Measurements from ENCODE around the gene OR8B8. TPM values are rescaled to one million over a fixed set of nuclear protein-coding genes. Genes with fewer than 3 reads are reported as not detected.

The OR8B8 gene
- total RNA-seq, 2 donors from 2014 or later: not detected

- intact Hi-C loops (cut with DNase I): no loop called here
- no peak for DNase-seq (ENCODE audit: low spot score)
- H3K27me3 ChIP-seq (replicated peaks; ENCODE audit: insufficient read depth): no peaks in the 10 kb centered on the region
- 83% methylated on average over 3 of the region's 3 CpGs for WGBS
- no peak overlapping the region for H3K4me3 ChIP-seq
- TF ChIP-seq POLR2A (IDR thresholded peaks at IDR 0.05): no peak
- TF ChIP-seq POLR2AphosphoS5 (IDR thresholded peaks at IDR 0.05): no peak
- TF ChIP-seq, protein P1, sequence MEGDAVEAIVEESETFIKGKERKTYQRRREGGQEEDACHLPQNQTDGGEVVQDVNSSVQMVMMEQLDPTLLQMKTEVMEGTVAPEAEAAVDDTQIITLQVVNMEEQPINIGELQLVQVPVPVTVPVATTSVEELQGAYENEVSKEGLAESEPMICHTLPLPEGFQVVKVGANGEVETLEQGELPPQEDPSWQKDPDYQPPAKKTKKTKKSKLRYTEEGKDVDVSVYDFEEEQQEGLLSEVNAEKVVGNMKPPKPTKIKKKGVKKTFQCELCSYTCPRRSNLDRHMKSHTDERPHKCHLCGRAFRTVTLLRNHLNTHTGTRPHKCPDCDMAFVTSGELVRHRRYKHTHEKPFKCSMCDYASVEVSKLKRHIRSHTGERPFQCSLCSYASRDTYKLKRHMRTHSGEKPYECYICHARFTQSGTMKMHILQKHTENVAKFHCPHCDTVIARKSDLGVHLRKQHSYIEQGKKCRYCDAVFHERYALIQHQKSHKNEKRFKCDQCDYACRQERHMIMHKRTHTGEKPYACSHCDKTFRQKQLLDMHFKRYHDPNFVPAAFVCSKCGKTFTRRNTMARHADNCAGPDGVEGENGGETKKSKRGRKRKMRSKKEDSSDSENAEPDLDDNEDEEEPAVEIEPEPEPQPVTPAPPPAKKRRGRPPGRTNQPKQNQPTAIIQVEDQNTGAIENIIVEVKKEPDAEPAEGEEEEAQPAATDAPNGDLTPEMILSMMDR (IDR thresholded peaks at IDR 0.05): no peak
- H3K9me3 ChIP-seq: no peaks in the 10 kb centered on the region
- no peaks in the 10 kb centered on the region for H3K36me3 ChIP-seq
- H3K27ac ChIP-seq: no peak overlapping the region
- H3K4me1 ChIP-seq (replicated peaks): no peaks in the 10 kb centered on the region
These were observed 51.1 kb downstream of the OR8B8 start for GRCh38 chr11:124394408-124394807.

Other genes with a start within 250 kb of the OR8B8 start
- gene OR8G1, start 204.6 kb downstream of the OR8B8 start, total RNA-seq: not detected
- gene OR8G5, start 189.3 kb downstream of the OR8B8 start, total RNA-seq: 1 to 10 TPM in 1 of 2 donors, not detected in 1; 3.0 TPM
- gene OR8D1, start 131.7 kb downstream of the OR8B8 start, total RNA-seq: not detected
- not detected for gene OR8D2, start 125.5 kb downstream of the OR8B8 start, total RNA-seq
- not detected for gene OR8B2, start 61.2 kb downstream of the OR8B8 start, total RNA-seq
- not detected for gene OR8B3, start 46.7 kb downstream of the OR8B8 start, total RNA-seq
- gene OR8B4, start 20.8 kb downstream of the OR8B8 start, total RNA-seq: not detected
- not detected for gene OR8B12, start 98.0 kb upstream of the OR8B8 start, total RNA-seq
- gene OR8A1, start 124.3 kb upstream of the OR8B8 start, total RNA-seq: not detected
- not detected for gene PANX3, start 165.7 kb upstream of the OR8B8 start, total RNA-seq
- gene TBRG1, start 177.2 kb upstream of the OR8B8 start, total RNA-seq: 10 to 100 TPM; 30.8 to 33.8 TPM
- 10 to 100 TPM; 20.4 to 30.1 TPM for gene SIAE, start 228.0 kb upstream of the OR8B8 start, total RNA-seq
- 10 to 100 TPM; 14.7 to 20.8 TPM for gene SPA17, start 228.2 kb upstream of the OR8B8 start, total RNA-seq